Midbrain (tissue), 1 donor: ENCODE measurements around the gene CLTCL1.
"Not testable (repeated sequence)": the region's sequence is repeated elsewhere in the genome, so short reads cannot be mapped to it uniquely, and the experiment has no call there.

ENCODE experiments used
- DNase-seq: peaks from one replicate; lab custom pipeline; 2025; lab: John Stamatoyannopoulos, UW

CLTCL1 gene

DNA sequence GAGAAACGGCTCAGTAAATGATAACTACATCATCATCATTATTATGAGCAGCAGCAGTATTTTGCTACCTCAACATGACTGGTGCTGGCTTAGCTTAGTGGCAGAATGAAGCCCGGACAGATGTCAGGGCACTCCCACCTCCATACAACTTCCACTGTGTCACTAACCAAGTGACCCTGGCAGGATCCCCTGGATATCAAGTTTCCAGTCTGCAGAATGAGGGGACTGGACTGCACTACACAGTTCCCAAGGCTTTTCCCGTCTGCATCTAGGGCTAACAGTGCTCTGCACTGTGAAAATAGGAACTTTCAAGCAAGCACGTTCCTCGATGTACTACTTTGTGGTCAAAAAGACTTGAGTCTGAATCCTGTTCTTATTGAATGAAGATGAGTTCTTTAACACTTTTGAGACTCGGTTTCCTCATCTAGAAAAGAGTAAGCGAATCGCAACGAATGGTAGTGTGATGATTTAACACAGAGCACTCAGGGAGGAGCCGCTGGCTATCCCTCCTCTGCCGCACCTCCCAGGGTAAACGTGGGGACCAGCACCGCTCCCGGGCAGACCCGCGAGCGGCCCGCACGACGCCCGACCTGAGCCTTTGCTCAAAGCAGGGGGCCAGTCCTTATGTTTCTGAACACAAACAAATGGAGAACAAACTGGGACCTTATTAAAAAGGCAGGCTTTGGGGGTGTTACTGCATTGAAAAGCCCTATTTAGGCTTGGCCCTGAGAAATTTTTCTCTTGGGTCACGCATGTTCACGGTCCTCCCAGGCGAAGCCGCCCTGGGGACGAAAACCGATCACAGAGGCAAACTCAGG lies 910 bp downstream of the CLTCL1 start:
- DNase-seq = no peak

DNA sequence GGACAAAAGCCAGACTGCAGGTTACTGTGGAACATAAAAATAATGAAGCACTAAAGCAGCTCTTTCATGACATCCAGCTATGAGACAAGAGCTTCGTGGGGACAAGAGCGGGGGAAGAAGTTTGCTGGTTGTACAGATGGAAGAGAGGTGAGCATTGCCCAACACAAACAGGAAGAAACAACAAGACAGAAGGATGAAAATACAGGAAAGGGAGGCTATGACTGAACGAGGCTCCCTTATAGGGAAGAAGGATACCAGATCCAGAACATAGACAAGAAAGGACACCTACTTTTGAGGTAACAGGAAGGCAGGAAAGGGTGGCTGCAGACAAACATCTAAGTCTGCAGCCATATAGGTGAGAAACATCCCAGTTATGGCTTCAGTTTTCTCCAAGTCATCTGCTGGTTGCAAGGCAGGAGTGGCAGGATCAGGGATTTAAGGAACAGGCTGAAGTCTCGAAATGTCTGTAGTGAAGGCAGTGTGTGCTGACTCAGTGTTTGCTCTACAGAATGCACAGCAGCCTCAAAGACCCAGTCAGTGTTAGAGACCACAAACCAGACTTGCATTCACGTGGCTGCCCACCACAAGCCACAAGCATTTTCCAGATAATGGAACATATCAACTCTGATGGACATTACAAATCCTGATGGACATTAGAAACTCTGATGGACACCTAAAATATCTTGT lies 1.9 kb downstream of the CLTCL1 start:
- no peak for DNase-seq

DNA sequence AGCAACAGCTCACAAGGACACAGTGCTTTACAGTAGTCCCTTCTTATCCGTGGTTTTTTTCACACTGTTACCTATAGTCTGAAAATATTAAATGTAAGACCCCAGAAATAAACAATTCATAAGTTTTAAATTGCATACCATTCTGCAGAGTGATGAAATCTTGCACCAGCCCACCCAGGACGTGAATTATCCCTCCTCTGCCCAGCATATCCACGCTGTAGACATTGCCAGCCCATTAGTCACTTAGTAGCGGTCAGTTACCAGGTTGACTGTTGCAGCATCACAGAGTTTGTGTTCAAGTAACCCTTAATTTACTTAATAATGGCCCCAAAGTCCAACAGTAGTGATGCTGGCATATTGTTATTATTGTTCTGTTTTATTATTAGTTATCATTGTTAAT lies 3.6 kb downstream of the CLTCL1 start:
- no peak for DNase-seq

DNA sequence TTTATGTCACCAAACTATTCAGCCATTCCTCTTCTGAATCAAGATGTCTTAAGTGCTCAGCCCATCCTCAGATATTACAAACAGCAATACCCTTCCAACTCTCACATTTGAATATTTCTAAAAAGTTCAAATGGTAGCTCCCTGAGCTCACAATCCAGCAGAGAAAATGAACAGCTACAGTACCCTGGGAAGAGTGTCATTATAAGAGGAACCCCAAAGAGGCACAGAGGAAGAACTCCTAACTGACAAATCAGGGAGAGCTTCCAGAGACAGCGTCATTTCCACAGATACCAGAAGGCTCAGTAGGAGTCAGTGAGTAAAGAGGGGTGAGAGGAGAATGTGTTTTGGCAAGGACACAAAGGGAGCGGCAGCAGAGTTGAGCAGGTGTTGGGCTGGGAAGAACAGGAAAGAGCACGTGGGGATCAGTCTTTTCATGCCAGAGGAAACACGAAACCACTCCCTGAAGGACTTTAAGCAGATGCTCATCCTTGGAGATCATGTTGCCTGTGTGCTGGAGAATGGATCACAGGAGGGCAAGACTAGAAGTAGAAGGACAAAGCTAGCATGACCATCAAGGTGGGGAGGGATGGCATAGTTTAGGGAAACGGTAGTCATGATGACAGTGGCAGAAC lies 4.3 kb downstream of the CLTCL1 start:
- no peak for DNase-seq

DNA sequence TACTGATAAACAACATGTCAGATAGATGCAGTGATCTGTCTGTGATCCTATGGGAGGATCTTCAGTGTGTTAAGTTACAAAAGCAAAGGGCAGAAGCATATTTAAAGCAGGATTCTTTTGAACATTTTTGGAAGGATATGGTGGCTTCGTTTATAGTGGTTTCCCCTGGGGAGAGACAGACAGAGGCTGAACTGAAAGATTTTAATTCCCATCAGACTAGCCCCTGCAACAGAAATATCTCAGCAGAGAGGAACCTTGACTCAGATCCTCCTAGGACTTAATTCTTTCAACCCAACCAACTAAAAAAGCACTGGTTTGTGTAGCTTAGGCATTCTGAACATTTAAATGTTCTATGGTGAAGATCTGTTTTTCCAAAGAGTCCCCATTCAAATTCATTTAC lies 5.7 kb downstream of the CLTCL1 start:
- no peak for DNase-seq

DNA sequence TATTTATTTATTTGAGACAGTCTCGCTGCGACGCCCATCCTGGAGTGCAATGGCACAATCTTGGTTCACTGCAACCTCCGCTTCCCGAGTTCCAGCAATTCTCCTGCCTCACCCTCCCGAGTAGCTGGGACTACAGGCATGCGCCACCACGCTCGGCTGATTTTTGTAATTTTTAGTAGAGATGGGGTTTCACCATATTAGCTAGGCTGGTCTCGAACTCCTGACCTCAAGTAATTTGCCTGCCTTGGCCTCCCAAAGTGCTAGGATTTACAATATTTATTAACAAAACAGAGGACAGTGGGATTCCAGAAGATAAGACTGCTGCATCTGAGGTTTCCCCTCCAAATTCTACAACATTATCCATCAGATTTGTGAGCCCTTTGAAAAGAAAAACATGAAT lies 12.4 kb downstream of the CLTCL1 start:
- not testable (repeated sequence) for DNase-seq

DNA sequence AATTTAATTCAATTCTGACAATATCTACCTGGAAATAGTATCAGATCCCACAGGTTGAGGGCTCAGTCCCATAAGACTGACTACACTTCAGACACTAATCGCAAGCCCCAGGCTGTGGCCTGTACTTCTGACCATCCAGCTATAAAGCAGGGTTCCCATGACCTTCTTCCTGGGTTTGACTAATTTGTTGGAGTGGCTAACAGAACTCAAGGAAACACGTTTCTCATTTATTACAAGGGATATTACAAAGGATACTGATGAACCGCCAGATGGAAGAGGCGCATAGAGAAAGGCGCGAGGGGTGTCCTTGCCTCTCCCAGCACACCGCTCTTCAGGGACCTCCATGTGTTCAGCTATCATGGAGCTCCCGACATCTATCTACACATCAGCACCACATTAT lies 13.7 kb downstream of the CLTCL1 start:
- DNase-seq = no peak

DNA sequence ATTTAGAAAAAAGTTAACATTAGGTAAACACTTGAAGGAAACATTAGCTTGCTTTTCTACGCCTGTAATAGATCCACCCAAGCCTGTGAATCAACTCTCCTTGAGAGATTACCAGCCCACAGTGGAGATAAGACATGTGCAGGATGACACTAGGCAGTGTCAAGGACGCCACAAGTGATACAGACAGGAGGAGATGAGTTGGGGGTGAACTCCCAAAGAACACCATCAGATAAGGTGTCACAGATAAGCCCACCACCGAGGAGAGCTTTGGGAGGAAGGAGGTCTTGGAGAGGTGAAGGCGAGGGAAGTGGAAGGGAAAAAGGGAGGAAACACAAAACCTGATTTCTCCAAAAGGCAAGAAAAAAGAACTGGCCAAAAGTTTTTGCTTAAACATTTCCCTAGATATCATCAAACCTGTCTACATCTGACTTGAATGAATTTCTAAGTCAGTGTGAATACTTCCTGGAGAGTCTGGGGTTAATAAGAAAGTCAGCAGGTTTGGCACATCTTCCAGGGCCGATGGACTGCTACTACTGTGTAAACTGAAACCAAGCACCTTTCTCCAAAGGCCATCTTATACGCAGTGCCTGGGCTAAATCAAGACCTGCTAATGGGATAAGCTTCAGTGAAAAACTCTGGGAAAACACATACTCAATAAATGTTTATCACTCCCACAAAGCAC lies 15.5 kb downstream of the CLTCL1 start:
- no peak for DNase-seq

DNA sequence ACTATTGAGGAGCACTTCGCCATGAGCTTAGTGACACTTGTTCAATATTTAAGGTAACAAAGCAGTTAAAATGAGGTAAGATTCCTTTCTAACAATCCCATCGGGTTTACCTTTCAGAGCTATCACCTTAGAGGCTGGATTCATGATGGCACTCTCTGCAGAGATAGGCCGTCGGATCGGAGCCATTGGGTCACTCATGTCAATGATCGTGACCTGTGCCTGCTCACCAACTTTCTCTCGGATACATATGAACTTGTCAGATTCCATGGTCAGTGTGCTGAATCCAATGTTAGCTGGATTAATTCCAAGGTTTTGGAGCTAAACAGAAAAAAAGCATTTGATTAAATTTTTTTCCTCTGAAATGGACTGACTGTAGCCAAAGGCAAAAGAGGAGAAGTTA lies 16.0 kb downstream of the CLTCL1 start:
- no peak for DNase-seq

DNA sequence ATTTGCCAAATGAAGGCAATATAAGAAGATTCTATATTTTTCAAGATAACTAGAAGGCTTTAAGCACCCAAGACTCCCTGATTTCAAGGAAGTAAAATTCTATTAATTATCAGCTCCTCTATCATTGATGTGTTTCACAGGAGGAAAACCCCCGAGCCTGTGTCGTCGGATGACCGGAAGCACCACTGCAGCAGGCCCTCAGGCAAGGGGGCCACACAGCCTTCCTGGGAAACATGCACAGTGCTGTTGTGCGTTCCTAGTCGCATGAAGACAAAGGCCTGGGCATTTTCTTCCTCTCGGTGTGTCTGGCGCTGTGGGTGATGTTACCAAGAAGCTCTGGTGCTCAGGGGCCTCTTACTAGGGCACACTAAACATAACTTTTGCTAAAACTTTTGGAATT lies 16.4 kb downstream of the CLTCL1 start:
- DNase-seq = no peak

DNA sequence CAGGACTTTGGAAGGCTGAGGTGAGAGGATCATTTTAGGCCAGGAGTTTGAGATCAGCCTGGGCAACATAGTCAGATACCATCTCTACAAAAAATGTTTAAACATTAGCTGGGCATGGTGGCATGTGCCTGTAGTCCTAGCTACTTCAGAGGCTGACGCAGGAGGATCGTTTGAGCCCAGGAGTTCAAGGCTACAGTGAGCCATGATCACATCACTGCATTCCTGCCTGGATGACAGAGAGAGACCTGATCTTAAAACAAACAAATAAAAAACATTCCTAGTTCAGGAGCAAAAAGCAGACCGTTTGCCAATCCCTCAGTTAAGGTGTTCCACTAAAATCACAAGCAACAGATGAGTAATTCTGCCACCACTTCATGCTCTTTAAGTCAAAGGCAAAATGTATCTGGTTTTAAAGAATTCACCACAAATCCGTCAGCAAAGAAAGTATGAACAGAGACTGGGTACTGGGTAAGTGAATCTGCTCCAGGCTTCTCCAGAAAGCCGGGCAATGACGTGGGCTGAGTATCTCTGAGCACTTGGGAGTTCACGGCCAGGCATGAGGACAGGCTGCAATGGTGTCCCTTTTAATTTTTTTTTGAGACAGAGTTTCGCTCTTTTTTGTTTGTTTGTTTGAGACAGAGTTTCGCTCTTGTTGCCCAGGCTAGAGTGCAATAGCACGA lies 19.5 kb downstream of the CLTCL1 start:
- no peak for DNase-seq

DNA sequence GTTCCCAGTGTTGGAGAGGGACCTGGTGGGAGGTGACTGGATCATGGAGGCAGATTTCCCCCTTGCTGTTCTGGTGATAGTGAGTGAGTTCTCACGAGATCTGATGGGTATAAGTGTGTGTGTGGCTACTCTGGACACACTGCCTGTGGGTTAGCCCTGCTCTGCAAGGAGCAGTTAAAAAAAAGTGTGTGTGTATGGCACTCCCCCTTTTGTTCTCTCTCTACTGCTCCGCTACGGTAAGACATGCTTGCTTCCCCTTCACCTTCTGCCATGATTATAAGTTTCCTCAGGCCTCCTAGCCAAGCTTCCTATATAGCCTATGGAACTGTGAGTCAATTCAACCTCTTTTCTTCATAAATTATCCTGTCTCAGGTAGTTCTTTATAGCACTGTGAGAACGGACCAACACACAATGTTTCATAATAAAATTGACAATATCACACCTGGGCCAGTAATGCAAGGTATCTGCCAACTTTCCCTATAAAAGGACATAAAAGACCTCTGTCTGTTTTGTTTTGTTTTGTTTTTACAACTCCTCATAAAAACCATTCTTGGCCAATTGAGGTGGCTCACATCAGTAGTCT lies 20.2 kb downstream of the CLTCL1 start:
- DNase-seq = no peak

DNA sequence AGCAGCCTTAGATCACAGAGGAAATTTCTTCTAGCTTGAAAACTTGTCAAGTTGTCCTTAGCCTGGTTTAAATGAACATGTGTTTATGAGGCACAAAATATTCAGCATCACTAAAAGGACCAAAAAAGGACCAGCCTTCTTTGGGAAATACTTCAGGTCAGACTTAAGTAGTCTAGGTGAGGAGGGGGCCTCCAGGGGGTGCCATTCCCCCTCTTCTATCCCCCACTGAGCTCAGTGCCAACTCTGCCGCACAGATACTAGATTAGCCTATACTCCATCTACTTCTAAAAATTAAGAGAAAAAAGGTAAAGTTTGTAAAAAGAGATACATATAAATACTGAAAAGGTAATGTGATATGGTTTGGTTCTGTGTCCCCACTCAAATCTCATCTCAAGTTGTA lies 20.6 kb downstream of the CLTCL1 start:
- no peak for DNase-seq

DNA sequence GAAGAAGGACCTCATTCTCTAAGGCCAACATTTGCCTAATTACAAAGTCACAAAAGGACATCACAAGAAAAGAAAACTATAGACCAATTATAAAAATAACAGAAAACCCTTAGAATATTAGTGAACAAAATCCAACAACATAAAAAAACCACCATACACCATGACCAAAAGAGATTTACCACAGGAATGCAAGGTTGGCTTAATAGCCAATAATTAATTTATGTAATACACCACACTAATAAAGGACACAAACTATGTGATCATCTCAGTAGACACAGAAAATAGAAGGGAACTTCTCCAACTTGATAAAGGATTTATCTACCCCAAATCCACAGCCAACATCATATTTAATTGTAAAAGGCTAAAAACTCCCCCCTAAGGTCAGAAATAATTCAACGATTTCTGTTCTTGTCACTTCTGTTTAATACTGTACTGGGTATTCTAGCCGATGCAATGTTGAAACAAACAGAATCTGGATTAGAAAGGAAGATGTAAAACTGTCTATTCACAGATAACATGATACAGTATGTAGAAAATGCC lies 24.9 kb downstream of the CLTCL1 start:
- no peak for DNase-seq

DNA sequence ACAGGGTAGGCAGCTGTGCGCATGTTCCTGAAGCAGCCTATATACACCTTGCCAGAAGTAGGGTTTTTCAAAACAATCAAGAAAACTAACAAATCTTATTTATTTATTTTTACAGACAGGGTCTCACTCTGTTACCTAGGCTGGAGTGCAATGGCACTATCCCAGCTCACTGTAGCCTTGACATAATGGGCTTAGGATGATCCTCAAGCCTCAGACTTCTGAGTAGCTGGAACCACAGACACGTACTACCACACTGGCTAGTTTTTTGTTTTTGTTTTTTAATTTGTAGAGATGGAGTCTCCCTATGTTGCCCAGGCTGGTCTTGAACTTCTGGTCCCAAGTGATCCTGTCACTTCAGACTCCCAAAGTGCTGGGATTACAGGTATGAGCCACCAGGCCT lies 25.7 kb downstream of the CLTCL1 start:
- no peak for DNase-seq

DNA sequence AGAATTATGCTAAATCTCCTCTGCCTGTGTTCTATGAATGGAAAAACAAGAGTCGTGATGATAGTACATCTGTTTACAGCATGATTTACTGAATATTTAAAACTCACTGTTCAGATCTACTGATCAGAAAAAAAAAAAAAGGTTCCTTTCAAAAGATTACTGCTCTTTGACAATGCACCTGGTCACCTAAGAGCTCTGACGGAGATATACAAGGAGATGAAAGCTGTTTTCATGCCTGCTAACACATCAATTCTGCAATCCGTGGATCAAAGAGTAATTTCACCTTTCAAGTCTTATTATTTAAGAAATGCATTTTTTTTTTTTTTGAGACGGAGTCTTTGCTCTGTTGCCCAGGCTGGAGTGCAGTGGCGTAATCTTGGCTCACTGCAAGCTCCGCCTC lies 30.7 kb downstream of the CLTCL1 start:
- no peak for DNase-seq

DNA sequence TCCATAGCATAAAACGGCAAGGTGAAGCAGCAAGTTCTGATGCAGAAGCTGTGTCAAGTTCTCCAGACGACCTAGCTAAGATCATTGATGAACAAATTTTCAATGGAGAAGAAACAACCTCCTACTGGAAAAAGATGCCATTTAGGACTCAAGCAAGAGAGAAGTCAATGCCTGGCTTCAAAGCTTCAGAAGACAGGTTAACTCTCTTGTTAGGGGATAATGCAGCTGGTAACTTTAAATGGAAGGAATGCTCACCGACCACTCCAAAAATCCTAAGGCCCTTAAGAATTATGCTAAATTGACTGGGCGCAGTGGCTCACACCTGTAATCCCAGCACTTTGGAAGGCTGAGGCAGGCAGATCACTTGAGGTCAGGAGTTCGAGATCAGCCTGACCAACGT lies 31.3 kb downstream of the CLTCL1 start:
- no peak for DNase-seq

DNA sequence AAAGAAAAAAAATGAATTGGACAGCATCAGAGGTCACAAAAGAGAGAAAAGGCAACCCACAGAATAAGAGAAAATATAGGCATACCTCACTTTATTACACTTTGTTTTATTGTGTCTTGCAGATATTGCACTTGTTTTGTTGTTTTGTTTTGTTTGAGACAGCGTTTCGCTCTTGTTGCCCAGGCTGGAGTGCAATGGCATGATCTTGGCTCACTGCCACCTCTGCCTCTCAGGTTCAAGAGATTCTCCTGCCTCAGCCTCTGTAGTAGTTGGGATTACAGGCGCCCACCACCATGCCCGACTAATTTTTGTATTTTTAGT lies 32.6 kb downstream of the CLTCL1 start:
- not testable (repeated sequence) for DNase-seq

DNA sequence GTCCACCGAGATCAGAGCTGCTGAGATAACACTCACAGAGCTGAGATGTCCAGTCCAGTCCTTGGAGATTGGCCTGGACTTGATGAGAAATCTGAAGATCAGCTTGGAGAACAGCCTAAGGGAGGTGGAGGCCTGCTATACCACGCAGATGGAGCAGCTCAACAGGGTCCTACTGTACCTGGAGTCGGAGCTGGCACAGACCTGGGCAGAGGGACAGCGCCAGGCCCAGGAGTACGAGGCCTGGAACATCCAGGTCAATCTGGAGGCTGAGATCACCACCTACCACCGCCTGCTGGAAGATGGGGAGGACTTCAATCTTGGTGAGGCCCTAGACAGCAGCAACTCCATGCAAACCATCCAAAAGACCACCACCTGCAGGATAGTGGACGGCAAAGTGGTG lies 33.1 kb downstream of the CLTCL1 start:
- DNase-seq = no peak

DNA sequence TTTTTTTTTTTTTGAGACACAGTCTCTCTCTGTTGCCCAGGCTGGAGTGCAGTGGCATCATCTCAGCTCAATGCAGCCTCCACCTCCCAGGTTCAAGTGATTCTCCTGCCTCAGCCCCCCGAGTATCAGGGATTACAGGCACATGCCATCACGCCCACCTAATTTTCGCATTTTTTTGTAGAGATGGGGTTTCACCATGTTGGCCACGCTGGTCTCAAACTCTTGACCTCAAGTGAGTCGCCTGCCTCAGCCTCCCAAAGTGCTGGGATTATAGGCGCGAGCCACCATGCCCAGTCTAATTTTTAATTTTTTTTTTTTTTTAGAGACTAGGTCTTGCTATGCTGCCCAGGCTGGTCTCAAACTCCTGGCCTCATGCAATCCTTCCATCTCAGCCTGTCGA lies 35.2 kb downstream of the CLTCL1 start:
- not testable (repeated sequence) for DNase-seq

DNA sequence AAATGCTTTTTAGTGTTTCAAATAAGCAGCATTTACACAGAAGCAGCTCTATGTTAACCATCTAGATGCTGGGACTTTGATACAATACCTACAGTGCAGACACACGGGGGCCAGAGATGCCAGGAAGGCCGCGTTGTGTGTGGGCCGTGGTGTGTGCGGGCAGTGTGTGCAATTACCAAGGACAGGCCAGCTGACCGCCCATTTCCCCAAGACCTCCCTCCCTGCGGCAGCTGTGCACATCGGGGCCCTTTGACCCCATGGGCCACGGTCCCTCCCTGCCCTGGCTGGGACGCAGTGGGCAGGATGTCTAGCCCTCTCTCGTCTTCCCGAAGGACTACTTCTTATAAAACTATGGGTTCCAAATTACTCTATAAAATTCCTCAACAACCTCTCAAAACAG lies 38.4 kb downstream of the CLTCL1 start:
- DNase-seq = no peak
